Neural progenitor cell (in vitro differentiated cells): Measurements from ENCODE around the gene ACOD1. TPM values are rescaled to one million over a fixed set of nuclear protein-coding genes. Genes with fewer than 3 reads are reported as not detected.
A peak's percentile ranks its signal among the peaks of the same experiment; 100 is the strongest.
"Not testable (repeated sequence)": the region's sequence is repeated elsewhere in the genome, so short reads cannot be mapped to it uniquely, and the experiment has no call there.

Experiments
- DNase-seq: peaks from one replicate; pipeline ENCODE4 v3.0.0-alpha.2; 2016; ENCODE audit warnings: low spot score
- H2AFZ ChIP-seq: fragments of 200-600 bp; sonication (generic); replicated peaks from 2 replicates; pipeline ENCODE4 v1.6.1; 2016; ENCODE audit warnings: antibody characterized with exemption
- H3F3A ChIP-seq: fragments of 200-600 bp; sonication (generic); 2 replicates; pipeline ENCODE4 v1.6.1; 2016; ENCODE audit warnings: antibody characterized with exemption, low read depth
- H3K27ac ChIP-seq: fragments of 200-600 bp; sonication (generic); 2 replicates; pipeline ENCODE4 v1.5.1; 2016; ENCODE audit warnings: mild to moderate bottlenecking
- H3K27me3 ChIP-seq: fragments of 200-600 bp; sonication (generic); 2 replicates; pipeline ENCODE4 v1.6.1; 2016; ENCODE audit warnings: mild to moderate bottlenecking, moderate library complexity
- H3K36me3 ChIP-seq: fragments of 200-600 bp; sonication (generic); 2 replicates; pipeline ENCODE4 v1.5.1; 2016
- H3K4me1 ChIP-seq: fragments of 200-600 bp; sonication (generic); 2 replicates; pipeline ENCODE4 v1.6.1; 2016; ENCODE audit warnings: mixed run types
- H3K4me2 ChIP-seq: fragments of 200-600 bp; sonication (generic); 2 replicates; pipeline ENCODE4 v1.6.1; 2016
- H3K4me3 ChIP-seq: fragments of 200-600 bp; sonication (generic); 2 replicates; pipeline ENCODE4 v1.5.1; 2016
- H3K79me2 ChIP-seq: fragments of 200-600 bp; sonication (generic); 2 replicates; pipeline ENCODE4 v1.6.1; 2016; ENCODE audit warnings: low read depth
- H3K9ac ChIP-seq: fragments of 200-600 bp; sonication (generic); 2 replicates; pipeline ENCODE4 v1.6.1; 2016
- H3K9me3 ChIP-seq: fragments of 200-600 bp; sonication (generic); 2 replicates; pipeline ENCODE4 v1.5.1; 2016; ENCODE audit warnings: low read depth
- H4K20me1 ChIP-seq: fragments of 200-600 bp; sonication (generic); 2 replicates; pipeline ENCODE4 v1.6.1; 2016; ENCODE audit warnings: low read depth
- H3K27ac Mint-ChIP-seq: 3 replicates; pipeline ENCODE4 v1.8.0; 2021; ENCODE audit warnings: mixed read lengths
- H3K27me3 Mint-ChIP-seq: 2 replicates; pipeline ENCODE4 v1.8.0; 2022; ENCODE audit warnings: low read depth, mild to moderate bottlenecking, inconsistent platforms, moderate library complexity, mixed read lengths; ENCODE audit not compliant: insufficient read depth
- H3K36me3 Mint-ChIP-seq: 3 replicates; pipeline ENCODE4 v1.8.0; 2021; ENCODE audit warnings: mixed read lengths
- H3K4me1 Mint-ChIP-seq: 3 replicates; pipeline ENCODE4 v1.8.0; 2021; ENCODE audit warnings: mixed read lengths
- H3K4me3 Mint-ChIP-seq: 3 replicates; pipeline ENCODE4 v1.8.0; 2021; ENCODE audit warnings: mild to moderate bottlenecking, moderate library complexity, mixed read lengths
- H3K9me3 Mint-ChIP-seq: 3 replicates; pipeline ENCODE4 v1.8.0; 2020; ENCODE audit warnings: mixed read lengths
- CTCF ChIP-seq: fragments of 200-600 bp; sonication (generic); IDR thresholded peaks from 2 replicates; pipeline ENCODE4 v1.5.1; 2017; ENCODE audit warnings: antibody characterized with exemption, mild to moderate bottlenecking
- EZH2 ChIP-seq: fragments of 200-600 bp; sonication (generic); IDR thresholded peaks from 2 replicates; pipeline ENCODE4 v1.6.1; 2017; ENCODE audit warnings: antibody characterized with exemption, mild to moderate bottlenecking, moderate library complexity
- EZH2phosphoT487 ChIP-seq: fragments of 200-600 bp; sonication (generic); IDR thresholded peaks from 2 replicates; pipeline ENCODE4 v1.6.1; 2017; ENCODE audit warnings: antibody characterized with exemption
- total RNA-seq: library from RNA; depleted of rRNA; stranded (reverse); fragments of >200 nt; gene quantifications from 2 replicates; pipeline ENCODE4 v1.2.3, GENCODE V29; 2015; ENCODE audit warnings: low replicate concordance

Gene ACOD1
- total RNA-seq, result not detected in 2 replicates

- Histone ChIP-seq H3K4me2 (no peak within 1 kb of the TSS), H3K79me2 (no peaks in the 10 kb centered on the region), H4K20me1 (no peaks in the 10 kb centered on the region), H3K9ac (no peak within 1 kb of the TSS), H3K4me3 (no peak within 1 kb of the TSS), H3K4me1 (no peaks in the 10 kb centered on the region), H3K27me3 (no peaks in the 10 kb centered on the region), H2AFZ (no peak within 1 kb of the TSS), H3F3A (no peaks in the 10 kb centered on the region), H3K27ac (no peak within 1 kb of the TSS), H3K9me3 (no peaks in the 10 kb centered on the region), H3K36me3 (no peaks in the 10 kb centered on the region)
- no peak for DNase-seq
- Mint-ChIP-seq H3K36me3 (no peaks in the 10 kb centered on the region), H3K4me3 (no peak within 1 kb of the TSS), H3K27ac (no peak within 1 kb of the TSS), H3K9me3 (no peaks in the 10 kb centered on the region), H3K27me3 (peaks cover 2% of the 10 kb centered on the region), H3K4me1 (no peaks in the 10 kb centered on the region)
- no peak for TF ChIP-seq EZH2
- TF ChIP-seq CTCF, result no peak
- no peak for TF ChIP-seq EZH2phosphoT487
Observed at GRCh38 chr13:76948149-76948548, at the start of gene ACOD1. TSS of gene ACOD1 (plus strand) at chr13:76948511. CDS start at chr13:76948559, 48 bp downstream.

- H3K4me3 ChIP-seq, H3K79me2 ChIP-seq, H3F3A ChIP-seq, H4K20me1 ChIP-seq, DNase-seq, H3K27me3 ChIP-seq, H3K27ac ChIP-seq, H3K4me2 ChIP-seq, H3K4me3 Mint-ChIP-seq, H3K36me3 Mint-ChIP-seq, H3K27me3 Mint-ChIP-seq, H3K36me3 ChIP-seq, H3K4me1 Mint-ChIP-seq, H3K9ac ChIP-seq, H3K9me3 ChIP-seq, H2AFZ ChIP-seq, H3K4me1 ChIP-seq, H3K27ac Mint-ChIP-seq: not testable (repeated sequence)
- peaks cover 14% of the 10 kb centered on the region for H3K9me3 Mint-ChIP-seq
Observed at GRCh38 chr13:76899066-76899465, 49.2 kb upstream of the ACOD1 start.

- no peak overlapping the region for H3K27ac ChIP-seq
- no peaks in the 10 kb centered on the region for H3K4me1 ChIP-seq
- no peaks in the 10 kb centered on the region for H3F3A ChIP-seq
- H4K20me1 ChIP-seq, result no peaks in the 10 kb centered on the region
- H2AFZ ChIP-seq, result no peak overlapping the region
- no peaks in the 10 kb centered on the region for H3K9me3 ChIP-seq
- no peaks in the 10 kb centered on the region for H3K36me3 ChIP-seq
- H3K27ac Mint-ChIP-seq, result no peak overlapping the region
- H3K27me3 ChIP-seq, result no peaks in the 10 kb centered on the region
- H3K4me1 Mint-ChIP-seq, result no peaks in the 10 kb centered on the region
- no peaks in the 10 kb centered on the region for H3K79me2 ChIP-seq
- peaks cover 2% of the 10 kb centered on the region for H3K27me3 Mint-ChIP-seq
- no peak overlapping the region for H3K9ac ChIP-seq
- no peak overlapping the region for H3K4me2 ChIP-seq
- no peak overlapping the region for H3K4me3 Mint-ChIP-seq
- TF ChIP-seq CTCF (peak; percentile 98), EZH2 (no peak), EZH2phosphoT487 (no peak)
- peak; percentile 81 for DNase-seq
- peaks cover 9% of the 10 kb centered on the region for H3K9me3 Mint-ChIP-seq
- H3K36me3 Mint-ChIP-seq, result peaks cover 2% of the 10 kb centered on the region
- H3K4me3 ChIP-seq, result no peak overlapping the region
Observed at GRCh38 chr13:76903544-76904162, 44.7 kb upstream of the ACOD1 start.

- Histone ChIP-seq H3K4me2 (no peak overlapping the region), H3K4me1 (no peaks in the 10 kb centered on the region), H3F3A (no peaks in the 10 kb centered on the region), H3K36me3 (no peaks in the 10 kb centered on the region), H3K27ac (no peak overlapping the region), H2AFZ (no peak overlapping the region), H3K9me3 (no peaks in the 10 kb centered on the region), H3K4me3 (no peak overlapping the region), H4K20me1 (no peaks in the 10 kb centered on the region), H3K9ac (no peak overlapping the region), H3K79me2 (no peaks in the 10 kb centered on the region), H3K27me3 (no peaks in the 10 kb centered on the region)
- H3K27ac Mint-ChIP-seq, result no peak overlapping the region
- no peaks in the 10 kb centered on the region for H3K27me3 Mint-ChIP-seq
- peaks cover 3% of the 10 kb centered on the region for H3K9me3 Mint-ChIP-seq
- H3K4me3 Mint-ChIP-seq, result no peak overlapping the region
- no peaks in the 10 kb centered on the region for H3K4me1 Mint-ChIP-seq
- TF ChIP-seq EZH2 (no peak), CTCF (no peak), EZH2phosphoT487 (no peak)
- no peaks in the 10 kb centered on the region for H3K36me3 Mint-ChIP-seq
- no peak for DNase-seq
Observed at GRCh38 chr13:76904507-76904906, 43.8 kb upstream of the ACOD1 start.
